NCI-H2081 (cell line): ENCODE data around the gene LTC4S.

Experiments used
- DNase-seq, 2 experiments: peaks; one replicate each; lab custom pipeline; 2025; lab: John Stamatoyannopoulos, UW

LTC4S gene

GRCh38 chr5:179795863-179796833 lies 2.4 kb downstream of the LTC4S start:
- peak; percentile 78 to 81 for DNase-seq

GRCh38 chr5:179796877-179797608 lies 3.3 kb downstream of the LTC4S start:
- DNase-seq: no peak

GRCh38 chr5:179797741-179798140 lies 4.0 kb downstream of the LTC4S start:
- no peak for DNase-seq

- DNase-seq: no peak
Observed at GRCh38 chr5:179798144-179798770, 4.5 kb downstream of the LTC4S start.

- DNase-seq: no peak
Observed at GRCh38 chr5:179798771-179799643, 5.2 kb downstream of the LTC4S start.

- DNase-seq: no peak
Observed at GRCh38 chr5:179799644-179799973, 5.8 kb downstream of the LTC4S start.

GRCh38 chr5:179800071-179800695 lies 6.4 kb downstream of the LTC4S start:
- DNase-seq: no peak

- no peak for DNase-seq
Observed at GRCh38 chr5:179800696-179801201, 7.0 kb downstream of the LTC4S start.

GRCh38 chr5:179801304-179802206 lies 7.8 kb downstream of the LTC4S start:
- DNase-seq: no peak

- DNase-seq: no peak
Observed at GRCh38 chr5:179802207-179802883, 8.6 kb downstream of the LTC4S start.

GRCh38 chr5:179802950-179803562 lies 9.3 kb downstream of the LTC4S start:
- DNase-seq: peak; percentile 64 to 84

- peak; percentile 55 to 60 for DNase-seq
Observed at GRCh38 chr5:179803651-179804554, 10.1 kb downstream of the LTC4S start.

- no peak for DNase-seq
Observed at GRCh38 chr5:179804555-179804947, 10.8 kb downstream of the LTC4S start.

- no peak for DNase-seq
Observed at GRCh38 chr5:179805070-179805528, 11.3 kb downstream of the LTC4S start.

- no peak for DNase-seq
Observed at GRCh38 chr5:179805529-179806249, 11.9 kb downstream of the LTC4S start.

GRCh38 chr5:179806250-179807048 lies 12.7 kb downstream of the LTC4S start, which contains the start of gene MGAT4B:
TSS of gene MGAT4B (minus strand) at chr5:179806866. CDS start at chr5:179806583, 283 bp downstream.
- peak; percentile 62 to 76 for DNase-seq
